ENCODE results near the gene ALPP.
"Not testable (repeated sequence)": the region's sequence is repeated elsewhere in the genome, so short reads cannot be mapped to it uniquely, and the experiment has no call there.

Gene ALPP

DNA sequence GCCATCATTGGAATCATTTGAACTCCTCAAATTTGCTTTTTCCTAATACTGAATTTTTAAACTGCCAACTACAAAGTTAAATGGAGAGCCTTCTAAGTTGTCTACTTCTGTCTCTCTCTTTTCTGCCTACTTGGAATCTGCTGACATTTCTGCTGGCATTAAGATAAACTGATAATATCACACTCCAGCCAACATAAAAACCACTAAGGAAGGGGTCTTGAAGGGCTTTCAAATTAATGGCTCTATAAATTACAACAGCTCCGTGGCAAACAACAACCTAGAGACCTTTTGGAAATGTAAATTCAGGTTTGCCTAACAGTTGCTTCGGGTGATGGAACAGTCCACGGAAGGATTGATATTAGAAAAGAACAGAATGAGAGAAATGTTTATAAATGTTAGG, 12.1 kb downstream of the ALPP start:
- Histone ChIP-seq H3K4me1 (ENCODE audit: insufficient read depth, low read length, severe bottlenecking) (no peaks in the 10 kb centered on the region), H3K9me3 (ENCODE audit: low read length) (no peaks in the 10 kb centered on the region), H3K9ac (ENCODE audit: low read length) (no peak overlapping the region), H3F3A (ENCODE audit: insufficient read depth, low read length) (no peaks in the 10 kb centered on the region), H3K4me3 (ENCODE audit: low read depth, low read length, poor library complexity, severe bottlenecking) (no peak overlapping the region), H3K79me2 (ENCODE audit: insufficient read depth, low read length) (no peaks in the 10 kb centered on the region), H4K20me1 (ENCODE audit: insufficient read depth, low read length) (no peaks in the 10 kb centered on the region), H2AFZ (ENCODE audit: low read length) (no peak overlapping the region), H3K36me3 (ENCODE audit: insufficient read depth, low read length) (no peaks in the 10 kb centered on the region), H3K27ac (ENCODE audit: low read depth, low read length, poor library complexity, severe bottlenecking) (no peak overlapping the region), H3K4me2 (ENCODE audit: low read length) (no peak overlapping the region), H3K9me2 (ENCODE audit: low read depth, low read length) (no peaks in the 10 kb centered on the region), H3K27me3 (ENCODE audit: insufficient read depth, low read length) (0 out of 2 replicates have a peak, but pooled peaks cover 7% of the 10 kb centered on the region)
- no peak for TF ChIP-seq EZH2 (IDR thresholded peaks at IDR 0.05; ENCODE audit: borderline replicate concordance, low read length)
- TF ChIP-seq, protein P1, sequence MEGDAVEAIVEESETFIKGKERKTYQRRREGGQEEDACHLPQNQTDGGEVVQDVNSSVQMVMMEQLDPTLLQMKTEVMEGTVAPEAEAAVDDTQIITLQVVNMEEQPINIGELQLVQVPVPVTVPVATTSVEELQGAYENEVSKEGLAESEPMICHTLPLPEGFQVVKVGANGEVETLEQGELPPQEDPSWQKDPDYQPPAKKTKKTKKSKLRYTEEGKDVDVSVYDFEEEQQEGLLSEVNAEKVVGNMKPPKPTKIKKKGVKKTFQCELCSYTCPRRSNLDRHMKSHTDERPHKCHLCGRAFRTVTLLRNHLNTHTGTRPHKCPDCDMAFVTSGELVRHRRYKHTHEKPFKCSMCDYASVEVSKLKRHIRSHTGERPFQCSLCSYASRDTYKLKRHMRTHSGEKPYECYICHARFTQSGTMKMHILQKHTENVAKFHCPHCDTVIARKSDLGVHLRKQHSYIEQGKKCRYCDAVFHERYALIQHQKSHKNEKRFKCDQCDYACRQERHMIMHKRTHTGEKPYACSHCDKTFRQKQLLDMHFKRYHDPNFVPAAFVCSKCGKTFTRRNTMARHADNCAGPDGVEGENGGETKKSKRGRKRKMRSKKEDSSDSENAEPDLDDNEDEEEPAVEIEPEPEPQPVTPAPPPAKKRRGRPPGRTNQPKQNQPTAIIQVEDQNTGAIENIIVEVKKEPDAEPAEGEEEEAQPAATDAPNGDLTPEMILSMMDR (IDR thresholded peaks at IDR 0.05; ENCODE audit: low read length): no peak

DNA sequence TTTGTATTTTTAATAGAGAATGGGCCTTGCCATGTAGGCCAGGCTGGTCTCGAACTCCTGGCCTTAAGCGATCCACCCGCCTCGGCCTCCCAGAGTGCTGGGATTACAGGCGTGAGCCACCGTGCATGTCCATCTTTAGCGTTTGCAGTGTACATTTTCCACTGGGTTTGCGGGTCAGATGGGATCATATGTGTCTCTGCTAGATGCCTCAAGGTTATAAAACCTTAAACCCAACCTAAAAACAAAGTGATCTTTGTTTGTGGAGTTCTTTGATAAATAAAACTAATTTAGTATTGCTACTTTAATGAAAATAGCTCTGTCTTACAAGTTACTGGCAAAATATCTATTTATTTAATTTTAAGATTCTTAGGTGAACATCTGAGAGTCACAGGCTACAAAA, 15.0 kb downstream of the ALPP start:
- Histone ChIP-seq H3F3A (ENCODE audit: insufficient read depth, low read length) (no peaks in the 10 kb centered on the region), H3K36me3 (ENCODE audit: insufficient read depth, low read length) (no peaks in the 10 kb centered on the region), H3K4me1 (ENCODE audit: insufficient read depth, low read length, severe bottlenecking) (no peaks in the 10 kb centered on the region), H3K9me3 (ENCODE audit: low read length) (no peaks in the 10 kb centered on the region), H3K27me3 (ENCODE audit: insufficient read depth, low read length) (0 out of 2 replicates have a peak, but pooled peaks cover 7% of the 10 kb centered on the region), H3K9me2 (ENCODE audit: low read depth, low read length) (no peaks in the 10 kb centered on the region), H3K27ac (ENCODE audit: low read depth, low read length, poor library complexity, severe bottlenecking) (no peak overlapping the region), H3K4me2 (ENCODE audit: low read length) (no peak overlapping the region), H2AFZ (ENCODE audit: low read length) (no peak overlapping the region), H3K9ac (ENCODE audit: low read length) (no peak overlapping the region), H3K4me3 (ENCODE audit: low read depth, low read length, poor library complexity, severe bottlenecking) (no peak overlapping the region), H4K20me1 (ENCODE audit: insufficient read depth, low read length) (no peaks in the 10 kb centered on the region), H3K79me2 (ENCODE audit: insufficient read depth, low read length) (no peaks in the 10 kb centered on the region)
- TF ChIP-seq EZH2 (IDR thresholded peaks at IDR 0.05; ENCODE audit: borderline replicate concordance, low read length): no peak
- TF ChIP-seq, protein P1 (IDR thresholded peaks at IDR 0.05; ENCODE audit: low read length): no peak

DNA sequence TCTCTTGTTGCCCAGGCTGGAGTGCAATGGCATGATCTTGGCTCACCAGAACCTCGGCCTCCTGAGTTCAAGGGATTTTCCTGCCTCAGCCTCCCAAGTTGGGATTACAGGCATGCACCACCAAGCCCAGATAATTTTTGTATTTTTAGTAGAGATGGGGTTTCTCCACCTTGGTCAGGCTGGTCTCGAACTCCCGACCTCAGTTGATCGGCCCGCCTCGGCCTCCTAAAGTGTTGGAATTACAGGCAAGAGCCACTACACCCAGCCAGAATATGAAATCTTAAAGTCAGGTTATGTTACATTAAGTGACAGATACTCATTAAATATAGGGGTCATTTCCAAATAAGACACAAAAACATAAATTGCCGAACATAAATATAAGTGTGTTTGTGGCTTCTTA, 15.9 kb downstream of the ALPP start:
- not testable (repeated sequence) for H3K9me2 ChIP-seq (ENCODE audit: low read depth, low read length); H3K79me2 ChIP-seq (ENCODE audit: insufficient read depth, low read length); H3K27me3 ChIP-seq (ENCODE audit: insufficient read depth, low read length); H3K4me1 ChIP-seq (ENCODE audit: insufficient read depth, low read length, severe bottlenecking); H3F3A ChIP-seq (ENCODE audit: insufficient read depth, low read length); H3K4me2 ChIP-seq (ENCODE audit: low read length); H3K9me3 ChIP-seq (ENCODE audit: low read length); H2AFZ ChIP-seq (ENCODE audit: low read length); H3K36me3 ChIP-seq (ENCODE audit: insufficient read depth, low read length); H4K20me1 ChIP-seq (ENCODE audit: insufficient read depth, low read length); H3K4me3 ChIP-seq (ENCODE audit: low read depth, low read length, poor library complexity, severe bottlenecking); H3K27ac ChIP-seq (ENCODE audit: low read depth, low read length, poor library complexity, severe bottlenecking); H3K9ac ChIP-seq (ENCODE audit: low read length)

DNA sequence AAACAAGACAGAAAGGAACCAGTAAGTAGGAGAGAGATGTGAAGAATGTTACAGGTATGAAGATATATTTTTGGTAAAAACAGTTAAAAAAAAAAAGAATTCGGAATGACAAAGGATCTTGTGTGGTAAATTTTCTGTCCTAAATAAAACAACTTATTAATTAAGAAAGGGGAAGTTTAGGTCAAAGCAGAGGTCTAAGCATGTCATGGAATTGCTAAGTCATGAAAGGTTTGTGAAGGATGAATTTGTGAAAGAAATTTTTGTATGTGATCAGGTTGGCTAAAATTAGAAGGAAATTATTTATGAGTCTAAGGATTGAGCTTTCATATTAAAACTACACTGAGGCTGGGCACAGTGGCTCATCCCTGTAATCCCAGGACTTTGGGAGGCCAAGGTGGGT, 17.0 kb downstream of the ALPP start:
- Histone ChIP-seq H3K79me2 (ENCODE audit: insufficient read depth, low read length) (no peaks in the 10 kb centered on the region), H3K27me3 (ENCODE audit: insufficient read depth, low read length) (no peaks in the 10 kb centered on the region), H3F3A (ENCODE audit: insufficient read depth, low read length) (no peaks in the 10 kb centered on the region), H3K9me2 (ENCODE audit: low read depth, low read length) (no peaks in the 10 kb centered on the region), H3K36me3 (ENCODE audit: insufficient read depth, low read length) (no peaks in the 10 kb centered on the region), H3K27ac (ENCODE audit: low read depth, low read length, poor library complexity, severe bottlenecking) (no peak overlapping the region), H3K4me1 (ENCODE audit: insufficient read depth, low read length, severe bottlenecking) (no peaks in the 10 kb centered on the region), H3K4me2 (ENCODE audit: low read length) (no peak overlapping the region), H3K9me3 (ENCODE audit: low read length) (no peaks in the 10 kb centered on the region), H3K9ac (ENCODE audit: low read length) (no peak overlapping the region), H3K4me3 (ENCODE audit: low read depth, low read length, poor library complexity, severe bottlenecking) (no peak overlapping the region), H2AFZ (ENCODE audit: low read length) (no peak overlapping the region), H4K20me1 (ENCODE audit: insufficient read depth, low read length) (no peaks in the 10 kb centered on the region)
- TF ChIP-seq, protein P1 (IDR thresholded peaks at IDR 0.05; ENCODE audit: low read length): no peak
- TF ChIP-seq EZH2 (IDR thresholded peaks at IDR 0.05; ENCODE audit: borderline replicate concordance, low read length): no peak
